SK-N-SH (cell line): Measurements from ENCODE around the gene BOC. TPM values are rescaled to one million over a fixed set of nuclear protein-coding genes. Genes with fewer than 3 reads are reported as not detected.
A peak's percentile ranks its signal among the peaks of the same experiment; 100 is the strongest.

ENCODE experiments used
- CTCF ChIA-PET: fragments of 300-600, 350-600 bp; formaldehyde crosslinking; extraction: SDS; loops from one replicate; lab custom pipeline; 2021; lab: Yijun Ruan, JAX
- POLR2A ChIA-PET: fragments of 350-600 bp; sonication (Branson Sonifier 250); formaldehyde crosslinking; extraction: SDS; loops from one replicate; lab custom pipeline; 2020; ENCODE audit warnings: antibody characterized with exemption, inconsistent platforms; lab: Yijun Ruan, JAX
- DNase-seq: peaks from one replicate; pipeline ENCODE4 v3.0.0; 2012
- H2AFZ ChIP-seq: fragments of 200-600 bp; sonication (generic); 2 replicates; pipeline ENCODE4 v1.8.1; 2016; ENCODE audit warnings: antibody characterized with exemption, mild to moderate bottlenecking, low read depth
- H3F3A ChIP-seq: fragments of 200-600 bp; sonication (generic); replicated peaks from 2 replicates; pipeline ENCODE3; 2016; ENCODE audit warnings: antibody characterized with exemption, mild to moderate bottlenecking; ENCODE audit not compliant: insufficient read depth
- H3K27ac ChIP-seq, 2 experiments: fragments of 200-500 bp in 1 of 2; fragments of 200-600 bp in 1 of 2; sonication (Bioruptor generic) in 1 of 2; sonication (generic), shearing (Covaris generic) in 1 of 2; 2 replicates each; pipeline versions ENCODE4 v1.5.1 to v1.6.1; 2014 to 2016; ENCODE audit warnings: low read depth in 2 of 2, inconsistent platforms in 1 of 2, low read length in 1 of 2, mild to moderate bottlenecking in 1 of 2, mixed read lengths in 1 of 2
- H3K27me3 ChIP-seq: fragments of 200-600 bp; sonication (generic), shearing (Covaris generic); 2 replicates; pipeline ENCODE4 v1.6.1; 2016; ENCODE audit warnings: mixed run types; ENCODE audit not compliant: insufficient read depth
- H3K36me3 ChIP-seq, 2 experiments: fragments of 200-500 bp in 1 of 2; fragments of 200-600 bp in 1 of 2; sonication (Bioruptor generic) in 1 of 2; sonication (generic) in 1 of 2; replicated peaks in 1 of 2; 2 replicates each; pipeline versions ENCODE3 to v1.5.1; 2014 to 2016; ENCODE audit warnings: low read length in 1 of 2, mild to moderate bottlenecking in 1 of 2; ENCODE audit not compliant: insufficient read depth in 2 of 2, control insufficient read depth in 1 of 2
- H3K4me1 ChIP-seq, 2 experiments: fragments of 200-500 bp in 1 of 2; fragments of 200-600 bp in 1 of 2; sonication (Bioruptor generic) in 1 of 2; sonication (generic), shearing (Covaris generic) in 1 of 2; 2 replicates each; pipeline versions ENCODE4 v1.5.1 to v1.6.1; 2014 to 2016; ENCODE audit warnings: low read depth in 1 of 2, low read length in 1 of 2, mixed run types in 1 of 2; ENCODE audit not compliant: insufficient read depth in 2 of 2, control insufficient read depth in 1 of 2
- H3K4me2 ChIP-seq: fragments of 200-600 bp; sonication (generic), shearing (Covaris generic); 2 replicates; pipeline ENCODE4 v1.6.1; 2017; ENCODE audit warnings: mixed run types
- H3K4me3 ChIP-seq, 2 experiments: fragments of 200-500 bp in 1 of 2; fragments of 200-600 bp in 1 of 2; sonication (Bioruptor generic) in 1 of 2; sonication (generic), shearing (Covaris generic) in 1 of 2; 2 replicates each; pipeline versions ENCODE4 v1.5.1 to v1.8.1; 2014 to 2016; ENCODE audit warnings: low read depth in 2 of 2, inconsistent platforms in 1 of 2, low read length in 1 of 2, mild to moderate bottlenecking in 1 of 2, mixed read lengths in 1 of 2, moderate library complexity in 1 of 2
- H3K79me2 ChIP-seq: fragments of 200-600 bp; sonication (generic); 2 replicates; pipeline ENCODE4 v1.8.1; 2017; ENCODE audit warnings: mild to moderate bottlenecking; ENCODE audit not compliant: insufficient read depth
- H3K9ac ChIP-seq: fragments of 200-600 bp; sonication (generic); 2 replicates; pipeline ENCODE4 v1.6.1; 2017; ENCODE audit warnings: mixed run types
- H3K9me2 ChIP-seq: fragments of 200-600 bp; sonication (generic); 2 replicates; pipeline ENCODE4 v1.6.1; 2017; ENCODE audit warnings: mixed run types
- H3K9me3 ChIP-seq: fragments of 200-600 bp; sonication (generic); 2 replicates; pipeline ENCODE4 v1.6.1; 2017; ENCODE audit warnings: mixed run types, mild to moderate bottlenecking, moderate library complexity
- H4K20me1 ChIP-seq: fragments of 200-600 bp; sonication (generic); 2 replicates; pipeline ENCODE4 v1.6.1; 2017; ENCODE audit warnings: mild to moderate bottlenecking, mixed run types; ENCODE audit not compliant: insufficient read depth
- CHD2 ChIP-seq: fragments of 150-350 bp; IDR thresholded peaks from 2 replicates; pipeline ENCODE4 v1.6.1; 2018; ENCODE audit warnings: low read length; ENCODE audit not compliant: partially characterized antibody
- EZH2phosphoT487 ChIP-seq: fragments of 200-600 bp; sonication (generic); IDR thresholded peaks from 2 replicates; pipeline ENCODE4 v1.6.1; 2017; ENCODE audit warnings: low read depth, mixed run types, mild to moderate bottlenecking, antibody characterized with exemption, moderate library complexity, borderline replicate concordance
- FOSL2 ChIP-seq: IDR thresholded peaks from 2 replicates; pipeline ENCODE4 v1.4.0; 2012; ENCODE audit warnings: low read depth, mild to moderate bottlenecking, moderate library complexity, borderline replicate concordance
- FOXJ3 ChIP-seq: sonication (generic); formaldehyde crosslinking; IDR thresholded peaks from 2 replicates; pipeline ENCODE4 v1.5.1; 2020; ENCODE audit warnings: mild to moderate bottlenecking, missing genetic modification reagents
- FOXM1 ChIP-seq: IDR thresholded peaks from 2 replicates; pipeline ENCODE4 v1.4.0; 2012; ENCODE audit warnings: low read depth, mild to moderate bottlenecking
- GABPA ChIP-seq: IDR thresholded peaks from 2 replicates; pipeline ENCODE4 v1.4.0; 2012; ENCODE audit warnings: low read depth, mild to moderate bottlenecking
- GATA2 ChIP-seq: sonication (generic); formaldehyde crosslinking; IDR thresholded peaks from 2 replicates; pipeline ENCODE4 v1.5.0; 2020; ENCODE audit warnings: mild to moderate bottlenecking, missing genetic modification reagents
- MXI1 ChIP-seq: IDR thresholded peaks from 2 replicates; pipeline ENCODE4 v1.6.1; 2012; ENCODE audit warnings: mild to moderate bottlenecking, low read depth, low read length, improper control_type of control experiment
- NRF1 ChIP-seq: IDR thresholded peaks from 2 replicates; pipeline ENCODE4 v1.6.1; 2012; ENCODE audit warnings: low read depth, mild to moderate bottlenecking, low read length
- RAD21 ChIP-seq: IDR thresholded peaks from 2 replicates; pipeline ENCODE4 v1.6.1; 2012; ENCODE audit warnings: mild to moderate bottlenecking, low read length
- RCOR1 ChIP-seq: fragments of 150-350 bp; IDR thresholded peaks from 2 replicates; pipeline ENCODE4 v1.6.1; 2017; ENCODE audit warnings: antibody characterized with exemption, low read length
- RXRA ChIP-seq: IDR thresholded peaks from 2 replicates; pipeline ENCODE4 v1.4.0; 2012; ENCODE audit warnings: low read depth, mild to moderate bottlenecking, borderline replicate concordance
- SIN3A ChIP-seq: IDR thresholded peaks from 2 replicates; pipeline ENCODE4 v1.6.1; 2012; ENCODE audit warnings: low read depth, mild to moderate bottlenecking, low read length, moderate library complexity, borderline replicate concordance
- TAF1 ChIP-seq: IDR thresholded peaks from 2 replicates; pipeline ENCODE4 v1.6.1; 2012; ENCODE audit warnings: low read depth, mild to moderate bottlenecking, low read length, moderate library complexity, borderline replicate concordance
- TCF12 ChIP-seq: IDR thresholded peaks from 2 replicates; pipeline ENCODE4 v1.4.0; 2012
- TEAD4 ChIP-seq: IDR thresholded peaks from 2 replicates; pipeline ENCODE4 v1.4.0; 2012; ENCODE audit warnings: mild to moderate bottlenecking, borderline replicate concordance; ENCODE audit not compliant: insufficient read depth
- YY1 ChIP-seq: IDR thresholded peaks from 2 replicates; pipeline ENCODE4 v1.4.0; 2012; ENCODE audit warnings: low read depth, mild to moderate bottlenecking
- WGBS: methylation state at CpG from one replicate; pipeline ENCODE4 v1.1.6; 2017; ENCODE audit warnings: low lambda C conversion rate; 5-methylcytosine and 5-hydroxymethylcytosine counted together
- polyA plus RNA-seq, 3 experiments: library from polyadenylated mRNA; depleted of rRNA; stranded (reverse); fragments of >200 nt; gene quantifications; 2 replicates each; pipeline ENCODE4 v1.2.3, GENCODE V29; 2012
- TF ChIP-seq, protein P1 (sequence below): IDR thresholded peaks from 2 replicates; pipeline ENCODE4; 2012
- TF ChIP-seq, protein P2 (sequence below): fragments of 150-350 bp; IDR thresholded peaks from 2 replicates; pipeline ENCODE4 v1.6.1; 2016; ENCODE audit warnings: mild to moderate bottlenecking, low read depth, low read length
- TF ChIP-seq, protein P3 (sequence below): IDR thresholded peaks from 2 replicates; pipeline ENCODE4 v1.6.1; 2012; ENCODE audit warnings: mild to moderate bottlenecking, low read depth, low read length, moderate library complexity

BOC gene
- polyA plus RNA-seq, 1 of the 3 experiments (the other 2 are of a cell fraction), result 6.6 TPM

DNA sequence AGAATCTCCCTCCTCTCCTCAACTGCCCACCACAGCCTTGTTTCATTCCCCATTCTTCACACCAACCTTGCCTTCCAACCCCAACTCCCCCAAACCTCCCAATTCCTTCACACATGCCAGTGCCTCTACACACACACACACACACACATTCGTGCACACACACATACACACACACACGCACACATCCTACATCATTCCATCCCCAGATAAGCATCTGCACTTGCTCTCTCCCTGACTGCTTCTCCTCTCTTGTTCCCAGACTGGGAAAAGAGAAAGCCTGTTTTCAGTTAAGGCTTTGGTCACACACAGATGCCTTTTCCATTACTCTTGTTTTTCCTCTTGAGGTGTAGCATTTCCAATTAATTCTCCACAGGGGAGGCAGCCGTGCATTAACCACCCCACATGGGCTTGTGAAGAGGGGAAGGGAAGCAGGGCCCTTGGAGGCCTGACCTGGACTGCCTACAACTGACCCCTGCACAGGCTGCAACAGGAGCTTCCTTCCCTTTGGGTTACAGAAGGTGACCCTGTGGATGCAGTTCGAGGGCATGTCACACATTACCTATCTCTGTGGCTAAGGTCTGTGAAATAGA is 32.0 kb upstream of the BOC start:
- Histone ChIP-seq H3K4me1 (peaks cover 0 to 18% of the 10 kb centered on the region in 2 experiments; a peak in 1 of 4 replicates), H3K27ac (no peak overlapping the region), H3K9ac (no peak overlapping the region), H3K79me2 (no peaks in the 10 kb centered on the region), H3K9me2 (no peaks in the 10 kb centered on the region), H3K4me3 (no peak overlapping the region), H2AFZ (no peak overlapping the region), H3F3A (peaks cover 5% of the 10 kb centered on the region), H3K9me3 (no peaks in the 10 kb centered on the region), H4K20me1 (no peaks in the 10 kb centered on the region), H3K27me3 (no peaks in the 10 kb centered on the region; the same call in 1 of the 2 replicates), H3K36me3 (no peaks in the 10 kb centered on the region), H3K4me2 (no peak overlapping the region)
- WGBS, result 66% methylated on average over 4 of the region's 4 CpGs
- DNase-seq, result no peak
- POLR2A ChIA-PET, result no interaction called here
- no peak for TF ChIP-seq FOXJ3
- TF ChIP-seq GATA2 (CRISPR knock-in tag), result peak; percentile 36
- no peak for TF ChIP-seq FOSL2
- CTCF ChIA-PET, result interaction anchor here (1.0 kb wide), 1 partner anchor 25 kb away, joined by 3 read pairs; no protein-coding TSS in a partner anchor

DNA sequence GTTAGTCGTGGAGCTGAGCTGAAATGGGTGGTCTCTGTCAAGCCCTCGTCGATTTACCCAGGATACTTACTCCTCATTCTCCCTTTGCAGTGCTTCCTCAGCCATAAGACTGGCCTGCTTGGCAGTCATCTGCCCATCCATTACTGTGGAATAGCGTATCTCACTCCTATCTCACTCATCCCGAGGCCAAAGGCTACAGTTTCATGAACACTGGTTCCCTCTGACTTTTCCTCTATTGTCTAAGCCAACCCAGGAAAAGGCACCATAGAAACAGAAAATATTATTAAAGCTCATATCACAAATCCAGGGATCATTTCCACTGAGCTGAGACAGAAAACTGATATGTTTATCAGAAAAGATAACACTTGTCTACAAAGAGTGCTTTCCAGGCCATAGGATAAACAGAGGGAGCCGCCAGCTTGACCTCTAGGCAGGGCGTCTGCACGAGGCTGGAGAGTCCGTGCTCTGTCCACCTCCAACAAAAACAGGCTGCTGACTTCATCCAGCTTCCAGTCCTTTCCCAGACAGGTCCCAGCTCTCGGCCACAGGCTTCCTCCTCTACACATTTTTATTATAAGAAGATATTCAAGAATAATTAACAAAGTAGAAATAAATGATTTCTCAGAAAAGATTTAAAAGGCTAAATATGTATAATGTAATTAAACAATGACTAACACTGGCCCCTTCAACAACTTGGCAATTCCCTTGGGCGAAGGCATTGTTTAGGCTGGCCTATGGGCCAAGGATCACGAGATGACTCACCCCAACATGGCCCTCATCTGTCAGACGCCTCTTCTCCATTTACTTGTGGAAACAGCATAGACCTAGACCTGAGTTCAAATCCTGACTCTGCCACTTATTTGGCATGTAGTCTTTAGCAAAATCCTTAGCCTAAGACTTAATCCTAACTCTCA is 27.4 kb upstream of the BOC start:
- no peaks in the 10 kb centered on the region for H3K36me3 ChIP-seq
- no peak overlapping the region for H3K9ac ChIP-seq
- no peaks in the 10 kb centered on the region for H3F3A ChIP-seq
- ChIA-PET CTCF (interaction anchor here (0.6 to 1.3 kb wide), 7 partner anchors 10 to 104 kb away, joined by 3 to 5 read pairs (median 3); no protein-coding TSS in a partner anchor), POLR2A (no interaction called here)
- H3K9me2 ChIP-seq, result no peaks in the 10 kb centered on the region
- no peak overlapping the region for H2AFZ ChIP-seq
- DNase-seq, result peak; percentile 35
- H3K27ac ChIP-seq, result peak overlapping the region in 1 of 2 experiments; percentile 60; a peak in 2 of 4 replicates
- H3K4me3 ChIP-seq, result no peak overlapping the region
- no peaks in the 10 kb centered on the region for H3K9me3 ChIP-seq
- 73% methylated on average over 13 of the region's 13 CpGs for WGBS
- H3K27me3 ChIP-seq, result no peaks in the 10 kb centered on the region; the same call in 1 of the 2 replicates
- H3K4me2 ChIP-seq, result no peak overlapping the region
- H4K20me1 ChIP-seq, result no peaks in the 10 kb centered on the region
- H3K79me2 ChIP-seq, result no peaks in the 10 kb centered on the region
- peaks cover 0 to 13% of the 10 kb centered on the region in 2 experiments; a peak in 1 of 4 replicates for H3K4me1 ChIP-seq
- TF ChIP-seq TCF12, result no peak
- no peak for TF ChIP-seq CHD2
- no peak for TF ChIP-seq RXRA
- TF ChIP-seq, protein P1, sequence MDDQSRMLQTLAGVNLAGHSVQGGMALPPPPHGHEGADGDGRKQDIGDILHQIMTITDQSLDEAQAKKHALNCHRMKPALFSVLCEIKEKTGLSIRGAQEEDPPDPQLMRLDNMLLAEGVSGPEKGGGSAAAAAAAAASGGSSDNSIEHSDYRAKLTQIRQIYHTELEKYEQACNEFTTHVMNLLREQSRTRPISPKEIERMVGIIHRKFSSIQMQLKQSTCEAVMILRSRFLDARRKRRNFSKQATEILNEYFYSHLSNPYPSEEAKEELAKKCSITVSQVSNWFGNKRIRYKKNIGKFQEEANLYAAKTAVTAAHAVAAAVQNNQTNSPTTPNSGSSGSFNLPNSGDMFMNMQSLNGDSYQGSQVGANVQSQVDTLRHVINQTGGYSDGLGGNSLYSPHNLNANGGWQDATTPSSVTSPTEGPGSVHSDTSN, result no peak
- no peak for TF ChIP-seq MXI1
- no peak for TF ChIP-seq RAD21
- TF ChIP-seq, protein P2, sequence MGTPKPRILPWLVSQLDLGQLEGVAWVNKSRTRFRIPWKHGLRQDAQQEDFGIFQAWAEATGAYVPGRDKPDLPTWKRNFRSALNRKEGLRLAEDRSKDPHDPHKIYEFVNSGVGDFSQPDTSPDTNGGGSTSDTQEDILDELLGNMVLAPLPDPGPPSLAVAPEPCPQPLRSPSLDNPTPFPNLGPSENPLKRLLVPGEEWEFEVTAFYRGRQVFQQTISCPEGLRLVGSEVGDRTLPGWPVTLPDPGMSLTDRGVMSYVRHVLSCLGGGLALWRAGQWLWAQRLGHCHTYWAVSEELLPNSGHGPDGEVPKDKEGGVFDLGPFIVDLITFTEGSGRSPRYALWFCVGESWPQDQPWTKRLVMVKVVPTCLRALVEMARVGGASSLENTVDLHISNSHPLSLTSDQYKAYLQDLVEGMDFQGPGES, result no peak
- no peak for TF ChIP-seq SIN3A
- TF ChIP-seq FOXJ3, result no peak
- no peak; the same call in 1 of the 2 replicates for TF ChIP-seq GATA2 (CRISPR knock-in tag)
- TF ChIP-seq NRF1, result no peak
- TF ChIP-seq YY1, result no peak
- no peak for TF ChIP-seq GABPA
- no peak for TF ChIP-seq RCOR1
- TF ChIP-seq FOXM1, result no peak
- TF ChIP-seq TEAD4, result no peak
- TF ChIP-seq TAF1, result no peak
- no peak for TF ChIP-seq EZH2phosphoT487
- TF ChIP-seq, protein P3, sequence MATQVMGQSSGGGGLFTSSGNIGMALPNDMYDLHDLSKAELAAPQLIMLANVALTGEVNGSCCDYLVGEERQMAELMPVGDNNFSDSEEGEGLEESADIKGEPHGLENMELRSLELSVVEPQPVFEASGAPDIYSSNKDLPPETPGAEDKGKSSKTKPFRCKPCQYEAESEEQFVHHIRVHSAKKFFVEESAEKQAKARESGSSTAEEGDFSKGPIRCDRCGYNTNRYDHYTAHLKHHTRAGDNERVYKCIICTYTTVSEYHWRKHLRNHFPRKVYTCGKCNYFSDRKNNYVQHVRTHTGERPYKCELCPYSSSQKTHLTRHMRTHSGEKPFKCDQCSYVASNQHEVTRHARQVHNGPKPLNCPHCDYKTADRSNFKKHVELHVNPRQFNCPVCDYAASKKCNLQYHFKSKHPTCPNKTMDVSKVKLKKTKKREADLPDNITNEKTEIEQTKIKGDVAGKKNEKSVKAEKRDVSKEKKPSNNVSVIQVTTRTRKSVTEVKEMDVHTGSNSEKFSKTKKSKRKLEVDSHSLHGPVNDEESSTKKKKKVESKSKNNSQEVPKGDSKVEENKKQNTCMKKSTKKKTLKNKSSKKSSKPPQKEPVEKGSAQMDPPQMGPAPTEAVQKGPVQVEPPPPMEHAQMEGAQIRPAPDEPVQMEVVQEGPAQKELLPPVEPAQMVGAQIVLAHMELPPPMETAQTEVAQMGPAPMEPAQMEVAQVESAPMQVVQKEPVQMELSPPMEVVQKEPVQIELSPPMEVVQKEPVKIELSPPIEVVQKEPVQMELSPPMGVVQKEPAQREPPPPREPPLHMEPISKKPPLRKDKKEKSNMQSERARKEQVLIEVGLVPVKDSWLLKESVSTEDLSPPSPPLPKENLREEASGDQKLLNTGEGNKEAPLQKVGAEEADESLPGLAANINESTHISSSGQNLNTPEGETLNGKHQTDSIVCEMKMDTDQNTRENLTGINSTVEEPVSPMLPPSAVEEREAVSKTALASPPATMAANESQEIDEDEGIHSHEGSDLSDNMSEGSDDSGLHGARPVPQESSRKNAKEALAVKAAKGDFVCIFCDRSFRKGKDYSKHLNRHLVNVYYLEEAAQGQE, result no peak
